RWPE1 (cell line): ENCODE data around the gene POLD3.
A peak's percentile ranks its signal among the peaks of the same experiment; 100 is the strongest.

Source experiments
- CTCF ChIA-PET: fragments of 350-600 bp; sonication (Branson Sonifier 250); formaldehyde crosslinking; extraction: SDS; loops from one replicate; lab custom pipeline; 2021; lab: Yijun Ruan, JAX
- POLR2A ChIA-PET: fragments of 400-600 bp; formaldehyde crosslinking; extraction: SDS; loops from one replicate; lab custom pipeline; 2020; ENCODE audit warnings: antibody characterized with exemption; ENCODE audit not compliant: low non-redundant PET; lab: Yijun Ruan, JAX
- DNase-seq: peaks from one replicate; pipeline ENCODE4 v3.0.0; 2012; ENCODE audit warnings: low spot score
- H3K27ac ChIP-seq: fragments of 450-650 bp; 2 replicates; pipeline ENCODE4 v1.5.1; 2017
- TF ChIP-seq, protein P1 (sequence below): fragments of 450-650 bp; conservative IDR thresholded peaks from 2 replicates; pipeline ENCODE4 v1.5.1; 2017; ENCODE audit warnings: low read depth, mild to moderate bottlenecking

Gene POLD3

DNA sequence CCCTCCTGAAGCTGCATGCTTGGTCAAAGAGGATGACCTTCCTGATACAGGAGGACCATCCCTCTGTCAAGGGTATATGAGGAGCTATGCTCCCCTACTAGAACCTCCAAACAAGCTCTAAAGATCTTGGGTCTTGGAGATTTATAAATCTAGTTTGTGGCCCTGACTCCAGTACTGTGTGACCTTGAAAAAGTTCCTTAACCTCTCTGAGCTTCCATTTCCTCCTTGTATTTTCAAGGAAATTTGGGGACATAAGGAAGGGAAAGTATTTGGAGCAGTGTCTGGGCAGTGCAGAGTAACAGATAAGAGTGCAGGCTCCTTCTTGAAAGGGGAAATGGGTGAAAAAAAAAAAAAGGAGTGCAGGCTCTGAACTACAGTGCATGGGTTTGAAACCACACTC, 93.0 kb downstream of the POLD3 start:
- TF ChIP-seq, protein P1, sequence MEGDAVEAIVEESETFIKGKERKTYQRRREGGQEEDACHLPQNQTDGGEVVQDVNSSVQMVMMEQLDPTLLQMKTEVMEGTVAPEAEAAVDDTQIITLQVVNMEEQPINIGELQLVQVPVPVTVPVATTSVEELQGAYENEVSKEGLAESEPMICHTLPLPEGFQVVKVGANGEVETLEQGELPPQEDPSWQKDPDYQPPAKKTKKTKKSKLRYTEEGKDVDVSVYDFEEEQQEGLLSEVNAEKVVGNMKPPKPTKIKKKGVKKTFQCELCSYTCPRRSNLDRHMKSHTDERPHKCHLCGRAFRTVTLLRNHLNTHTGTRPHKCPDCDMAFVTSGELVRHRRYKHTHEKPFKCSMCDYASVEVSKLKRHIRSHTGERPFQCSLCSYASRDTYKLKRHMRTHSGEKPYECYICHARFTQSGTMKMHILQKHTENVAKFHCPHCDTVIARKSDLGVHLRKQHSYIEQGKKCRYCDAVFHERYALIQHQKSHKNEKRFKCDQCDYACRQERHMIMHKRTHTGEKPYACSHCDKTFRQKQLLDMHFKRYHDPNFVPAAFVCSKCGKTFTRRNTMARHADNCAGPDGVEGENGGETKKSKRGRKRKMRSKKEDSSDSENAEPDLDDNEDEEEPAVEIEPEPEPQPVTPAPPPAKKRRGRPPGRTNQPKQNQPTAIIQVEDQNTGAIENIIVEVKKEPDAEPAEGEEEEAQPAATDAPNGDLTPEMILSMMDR, result no peak
- DNase-seq, result no peak
- ChIA-PET POLR2A (interaction anchor here (0.5 kb wide), 1 partner anchor 117 kb away, joined by 3 read pairs; no protein-coding TSS in a partner anchor), CTCF (no interaction called here)
- no peak overlapping the region for H3K27ac ChIP-seq

- POLR2A ChIA-PET, result interaction anchor here (0.5 kb wide), 1 partner anchor 117 kb away, joined by 3 read pairs; no protein-coding TSS in a partner anchor
- TF ChIP-seq, protein P1, result no peak
- H3K27ac ChIP-seq, result no peak overlapping the region
- no peak for DNase-seq
- CTCF ChIA-PET, result interaction anchor here (0.7 kb wide), 1 partner anchor 133 kb away, joined by 4 read pairs; no protein-coding TSS in a partner anchor
Observed at GRCh38 chr11:74685905-74686304, 93.5 kb downstream of the POLD3 start.

DNA sequence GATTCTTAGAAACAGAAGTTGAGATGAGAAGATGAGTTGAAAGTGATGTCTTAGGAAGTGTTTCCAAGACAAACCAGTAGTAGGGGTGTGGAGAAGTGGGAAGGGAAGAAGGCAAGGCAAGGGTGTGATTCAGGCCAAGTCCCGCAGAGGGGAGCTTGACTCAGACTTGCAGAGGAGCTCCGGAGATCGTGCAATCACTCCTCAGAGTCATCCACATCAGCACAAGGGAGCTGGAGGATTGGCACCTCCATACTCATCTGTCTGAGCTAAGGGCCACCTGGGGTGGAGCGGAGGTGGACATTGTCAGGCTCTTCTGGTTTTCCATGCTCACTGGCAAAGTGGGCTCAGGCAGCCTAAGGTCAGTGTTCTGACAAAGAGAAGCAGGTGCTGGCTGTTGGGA, 94.4 kb downstream of the POLD3 start:
- DNase-seq, result no peak
- TF ChIP-seq, protein P1, result no peak
- POLR2A ChIA-PET, result no interaction called here
- CTCF ChIA-PET, result interaction anchor here (0.8 kb wide), 1 partner anchor 15 kb away, joined by 3 read pairs; no protein-coding TSS in a partner anchor
- H3K27ac ChIP-seq, result no peak overlapping the region

GRCh38 chr11:74687237-74688023, 95.0 kb downstream of the POLD3 start:
- POLR2A ChIA-PET, result no interaction called here
- H3K27ac ChIP-seq, result no peak overlapping the region
- CTCF ChIA-PET, result interaction anchor here (0.8 kb wide), 1 partner anchor 14 kb away, joined by 3 read pairs; no protein-coding TSS in a partner anchor
- no peak for DNase-seq
- TF ChIP-seq, protein P1, result no peak

- peak; percentile 46 for DNase-seq
- no peak overlapping the region for H3K27ac ChIP-seq
- TF ChIP-seq, protein P1, result no peak
- CTCF ChIA-PET, result no interaction called here
- POLR2A ChIA-PET, result no interaction called here
Observed at GRCh38 chr11:74689666-74690065, 97.3 kb downstream of the POLD3 start.

GRCh38 chr11:74691755-74692154, 99.4 kb downstream of the POLD3 start:
- DNase-seq, result no peak
- ChIA-PET POLR2A (no interaction called here), CTCF (interaction anchor here (0.9 kb wide), 1 partner anchor 11 kb away, joined by 3 read pairs; no protein-coding TSS in a partner anchor)
- TF ChIP-seq, protein P1, result no peak
- H3K27ac ChIP-seq, result no peak overlapping the region
